GM12874 (cell line): Measurements from ENCODE around the gene WNT16.
A peak's percentile ranks its signal among the peaks of the same experiment; 100 is the strongest.

Source experiments
- TF ChIP-seq, protein P1 (sequence below): IDR thresholded peaks from 2 replicates; pipeline ENCODE4 v1.5.1; 2011; ENCODE audit warnings: low read depth, mild to moderate bottlenecking, control low read depth, low read length, moderate library complexity; ENCODE audit not compliant: insufficient read depth

Gene WNT16

GRCh38 chr7:121373177-121373576 lies 44.4 kb downstream of the WNT16 start:
- TF ChIP-seq, protein P1, sequence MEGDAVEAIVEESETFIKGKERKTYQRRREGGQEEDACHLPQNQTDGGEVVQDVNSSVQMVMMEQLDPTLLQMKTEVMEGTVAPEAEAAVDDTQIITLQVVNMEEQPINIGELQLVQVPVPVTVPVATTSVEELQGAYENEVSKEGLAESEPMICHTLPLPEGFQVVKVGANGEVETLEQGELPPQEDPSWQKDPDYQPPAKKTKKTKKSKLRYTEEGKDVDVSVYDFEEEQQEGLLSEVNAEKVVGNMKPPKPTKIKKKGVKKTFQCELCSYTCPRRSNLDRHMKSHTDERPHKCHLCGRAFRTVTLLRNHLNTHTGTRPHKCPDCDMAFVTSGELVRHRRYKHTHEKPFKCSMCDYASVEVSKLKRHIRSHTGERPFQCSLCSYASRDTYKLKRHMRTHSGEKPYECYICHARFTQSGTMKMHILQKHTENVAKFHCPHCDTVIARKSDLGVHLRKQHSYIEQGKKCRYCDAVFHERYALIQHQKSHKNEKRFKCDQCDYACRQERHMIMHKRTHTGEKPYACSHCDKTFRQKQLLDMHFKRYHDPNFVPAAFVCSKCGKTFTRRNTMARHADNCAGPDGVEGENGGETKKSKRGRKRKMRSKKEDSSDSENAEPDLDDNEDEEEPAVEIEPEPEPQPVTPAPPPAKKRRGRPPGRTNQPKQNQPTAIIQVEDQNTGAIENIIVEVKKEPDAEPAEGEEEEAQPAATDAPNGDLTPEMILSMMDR, result peak; percentile 2; the same call in 1 of the 2 replicates

GRCh38 chr7:121376979-121377378 lies 48.2 kb downstream of the WNT16 start:
- TF ChIP-seq, protein P1, result no peak

- TF ChIP-seq, protein P1, result no peak
Measured at GRCh38 chr7:121379930-121380329, 51.1 kb downstream of the WNT16 start.

GRCh38 chr7:121382473-121382872 lies 53.7 kb downstream of the WNT16 start:
- TF ChIP-seq, protein P1, result no peak

DNA sequence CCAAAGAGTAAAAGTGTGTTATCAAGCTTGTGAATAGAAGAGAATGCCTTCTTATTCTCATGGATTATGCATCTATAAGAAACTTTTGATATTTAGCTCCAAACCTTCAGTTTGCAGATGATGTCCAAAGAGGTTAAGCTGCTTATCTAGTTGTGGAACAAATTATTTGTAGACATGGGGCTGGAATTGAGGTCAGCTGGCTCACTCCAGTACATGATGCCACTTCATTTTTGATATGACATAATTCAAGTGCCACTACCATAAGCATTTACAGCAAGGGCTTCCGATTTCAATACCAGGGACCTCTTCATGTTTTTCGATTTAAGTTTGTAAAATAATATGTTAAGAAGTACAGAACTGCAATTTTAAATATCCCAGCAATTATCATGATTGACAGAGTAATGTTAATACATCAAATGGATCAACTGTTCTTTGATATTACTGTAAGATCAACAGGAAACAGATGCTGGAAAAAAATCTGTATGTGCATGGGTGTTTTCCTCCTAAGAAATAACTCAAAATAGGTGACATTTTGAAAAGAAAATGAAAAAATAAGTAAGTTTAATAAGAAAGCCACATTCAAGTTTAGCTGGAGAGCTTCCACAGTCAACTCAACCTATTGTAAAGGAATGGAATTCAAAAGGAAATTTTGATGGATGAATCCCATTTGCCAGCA lies 54.6 kb downstream of the WNT16 start:
- TF ChIP-seq, protein P1, result no peak

DNA sequence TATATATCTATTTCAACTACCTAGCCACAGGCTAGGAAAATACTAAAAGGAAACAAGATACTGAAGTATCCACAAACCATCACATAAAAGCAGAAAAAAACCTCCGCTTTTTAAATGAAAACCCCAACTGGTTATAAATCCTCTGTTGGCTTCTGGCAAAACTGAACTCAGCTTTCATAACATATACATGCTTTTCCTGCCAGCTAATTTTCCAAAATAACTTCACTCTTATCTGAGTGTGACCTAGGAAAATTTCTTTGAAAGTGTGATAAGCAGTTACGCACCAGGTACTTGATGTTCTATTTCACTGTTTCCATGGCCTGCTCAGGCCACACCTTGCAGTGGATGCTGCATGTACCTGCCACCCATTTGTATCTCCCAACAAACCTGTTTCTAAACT lies 55.5 kb downstream of the WNT16 start:
- TF ChIP-seq, protein P1, result no peak

DNA sequence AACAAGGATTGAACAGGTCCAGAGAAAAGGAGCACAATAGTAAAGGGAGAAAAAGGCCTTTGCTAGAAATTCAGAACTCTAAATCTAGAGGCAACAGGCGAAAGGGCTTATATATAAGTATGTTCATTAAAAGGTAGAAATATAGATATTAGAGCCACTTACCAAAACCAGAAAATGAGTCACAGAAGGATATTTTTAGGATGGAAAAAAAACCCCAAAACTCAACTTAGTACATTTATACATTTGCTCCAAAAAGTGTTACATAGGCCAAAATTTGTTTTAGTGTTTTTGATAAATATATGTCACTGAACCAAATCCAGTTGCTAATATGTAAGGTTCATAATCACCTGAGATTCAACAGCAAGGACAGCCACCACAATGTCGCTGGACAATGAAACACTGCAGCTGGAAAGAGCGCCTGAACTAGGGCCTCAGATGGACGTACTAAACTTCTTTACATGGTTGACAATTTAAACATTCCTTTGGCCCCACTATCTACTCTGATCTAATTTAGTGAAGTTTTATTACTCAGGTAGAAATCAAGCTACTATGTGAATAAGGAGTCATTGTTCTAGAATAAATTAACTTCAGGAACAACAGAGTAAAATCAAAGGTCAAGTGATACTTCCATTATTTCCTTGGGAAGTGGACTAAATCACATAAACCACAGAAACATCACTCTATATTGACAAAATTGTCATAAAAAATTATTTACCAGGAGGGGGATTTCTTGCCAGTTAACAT lies 56.4 kb downstream of the WNT16 start:
- TF ChIP-seq, protein P1, result no peak
